ENCODE measurements around the gene TP63. TPM values are rescaled to one million over a fixed set of nuclear protein-coding genes. Genes with fewer than 3 reads are reported as not detected.
"Not testable (repeated sequence)": the region's sequence is repeated elsewhere in the genome, so short reads cannot be mapped to it uniquely, and the experiment has no call there.

The TP63 gene
- total RNA-seq, 4 donors from 2014 or later = 0.27 TPM; not detected in 3

GRCh38 chr3:189598530-189599225 is 32.5 kb upstream of the TP63 start:
- no peak overlapping the region for H3K27ac ChIP-seq
- no peaks in the 10 kb centered on the region for H3K27me3 ChIP-seq
- H3K36me3 ChIP-seq = no peaks in the 10 kb centered on the region
- DNase-seq = no peak
- no peak overlapping the region for H3K4me3 ChIP-seq
- H3K9me3 ChIP-seq = no peaks in the 10 kb centered on the region
- TF ChIP-seq POLR2A (IDR thresholded peaks at IDR 0.05) (no peak), CTCF (IDR thresholded peaks at IDR 0.05) (no peak)
- no peaks in the 10 kb centered on the region for H3K4me1 ChIP-seq

- H3K36me3 ChIP-seq = no peaks in the 10 kb centered on the region
- no peak overlapping the region for H3K4me3 ChIP-seq
- H3K9me3 ChIP-seq = no peaks in the 10 kb centered on the region
- H3K27ac ChIP-seq = no peak overlapping the region
- TF ChIP-seq POLR2A (IDR thresholded peaks at IDR 0.05) (no peak), CTCF (IDR thresholded peaks at IDR 0.05) (no peak)
- H3K4me1 ChIP-seq = no peaks in the 10 kb centered on the region
- no peaks in the 10 kb centered on the region for H3K27me3 ChIP-seq
- DNase-seq = no peak
Measured at GRCh38 chr3:189602471-189602870, 28.7 kb upstream of the TP63 start.

GRCh38 chr3:189605717-189606116 is 25.5 kb upstream of the TP63 start:
- H3K9me3 ChIP-seq = no peaks in the 10 kb centered on the region
- no peak overlapping the region for H3K4me3 ChIP-seq
- DNase-seq = no peak
- no peaks in the 10 kb centered on the region for H3K36me3 ChIP-seq
- no peaks in the 10 kb centered on the region for H3K27me3 ChIP-seq
- H3K4me1 ChIP-seq = no peaks in the 10 kb centered on the region
- TF ChIP-seq CTCF (IDR thresholded peaks at IDR 0.05) (no peak), POLR2A (IDR thresholded peaks at IDR 0.05) (no peak)
- H3K27ac ChIP-seq = no peak overlapping the region

- DNase-seq = no peak
- TF ChIP-seq CTCF (IDR thresholded peaks at IDR 0.05) (no peak), POLR2A (IDR thresholded peaks at IDR 0.05) (no peak)
- no peaks in the 10 kb centered on the region for H3K9me3 ChIP-seq
- no peaks in the 10 kb centered on the region for H3K36me3 ChIP-seq
- H3K27ac ChIP-seq = no peak overlapping the region
- no peak overlapping the region for H3K4me3 ChIP-seq
- H3K4me1 ChIP-seq = no peaks in the 10 kb centered on the region
- no peaks in the 10 kb centered on the region for H3K27me3 ChIP-seq
Measured at GRCh38 chr3:189606774-189607173, 24.4 kb upstream of the TP63 start.

GRCh38 chr3:189612641-189613040 is 18.5 kb upstream of the TP63 start:
- H3K27ac ChIP-seq, H3K4me3 ChIP-seq, H3K4me1 ChIP-seq, H3K9me3 ChIP-seq, H3K36me3 ChIP-seq, H3K27me3 ChIP-seq, DNase-seq: not testable (repeated sequence)

- H3K4me3 ChIP-seq = no peak overlapping the region
- DNase-seq = no peak
- TF ChIP-seq POLR2A (IDR thresholded peaks at IDR 0.05) (no peak), CTCF (IDR thresholded peaks at IDR 0.05) (no peak)
- H3K9me3 ChIP-seq = no peaks in the 10 kb centered on the region
- H3K36me3 ChIP-seq = no peaks in the 10 kb centered on the region
- H3K27me3 ChIP-seq = no peaks in the 10 kb centered on the region
- no peaks in the 10 kb centered on the region for H3K4me1 ChIP-seq
- no peak overlapping the region for H3K27ac ChIP-seq
Measured at GRCh38 chr3:189613122-189613521, 18.1 kb upstream of the TP63 start.

Measured in Peyer's patch (tissue), 4 donors.